ENCODE data around the gene DES.

The DES gene

DNA sequence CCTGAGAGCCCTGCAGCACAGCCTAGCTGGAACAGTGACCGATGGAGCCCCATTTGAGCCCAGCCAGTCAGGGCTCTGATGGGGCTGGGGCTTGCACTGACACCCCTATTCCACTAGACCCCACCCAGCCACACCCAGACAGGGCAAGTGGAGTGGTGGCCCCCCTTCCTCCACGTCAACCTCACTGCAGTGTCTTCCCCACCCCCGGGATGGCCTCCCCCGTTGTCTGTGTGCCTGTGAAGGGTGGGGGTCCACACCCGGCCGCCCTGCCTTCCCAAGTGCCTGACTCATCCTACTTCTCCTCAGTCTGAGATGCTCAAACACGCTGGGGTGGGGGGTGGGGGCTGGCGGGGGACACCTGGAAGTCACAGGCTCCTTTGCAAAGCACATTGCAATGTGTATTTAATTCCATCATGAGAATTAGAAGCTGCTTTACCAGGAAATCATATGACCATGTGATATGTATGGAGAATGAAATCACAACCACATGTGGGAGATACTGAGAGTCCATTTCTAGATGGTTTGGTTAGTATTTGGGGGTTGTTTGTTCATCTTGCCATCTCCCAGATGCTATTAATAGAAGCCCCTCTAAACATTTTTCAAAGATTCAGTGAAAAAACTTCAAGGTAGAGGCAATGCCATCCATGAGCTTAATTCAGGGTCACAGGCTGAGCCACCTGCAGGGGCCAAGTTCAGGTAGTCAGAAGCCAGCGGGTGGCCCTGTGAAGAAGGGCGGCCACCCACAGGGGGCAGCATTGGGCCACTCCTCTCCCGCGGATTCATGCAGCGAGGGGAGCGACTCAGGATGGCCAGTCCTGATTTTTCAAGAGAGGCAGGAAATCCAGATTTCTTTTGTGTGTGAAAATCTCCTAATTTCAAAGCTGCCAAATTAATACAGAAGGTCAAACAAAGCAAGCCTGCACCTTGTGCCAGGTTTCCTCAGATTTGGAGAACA is 57.8 kb downstream of the DES start:
- no peak for DNase-seq
